Stomach smooth muscle (tissue), 2 donors: ENCODE measurements around the gene RPP14.
"Not testable (repeated sequence)": the region's sequence is repeated elsewhere in the genome, so short reads cannot be mapped to it uniquely, and the experiment has no call there.

Experiments used
- H3K27ac ChIP-seq: one replicate; pipeline ENCODE4 v1.7.0; 2013; ENCODE audit warnings: mild to moderate bottlenecking, low read length, inconsistent platforms
- H3K27me3 ChIP-seq, 2 donors: one replicate each; pipeline ENCODE4 v1.7.0; 2013; ENCODE audit warnings: low read length in 2 of 2; ENCODE audit not compliant: insufficient read depth in 2 of 2, control insufficient read depth in 1 of 2
- H3K36me3 ChIP-seq, 2 donors: one replicate each; pipeline ENCODE4 v1.7.0; 2013; ENCODE audit warnings: low read length in 2 of 2; ENCODE audit not compliant: control insufficient read depth in 2 of 2, insufficient read depth in 2 of 2
- H3K4me1 ChIP-seq: one replicate; pipeline ENCODE4 v1.7.0; 2013; ENCODE audit warnings: low read length; ENCODE audit not compliant: control insufficient read depth, insufficient read depth
- H3K4me3 ChIP-seq, 2 donors: one replicate each; pipeline ENCODE4 v1.7.0; 2013; ENCODE audit warnings: low read length in 2 of 2
- H3K9ac ChIP-seq, 2 donors: one replicate each; pipeline ENCODE4 v1.7.0; 2013; ENCODE audit warnings: low read length in 2 of 2, mild to moderate bottlenecking in 1 of 2
- H3K9me3 ChIP-seq, 2 donors: one replicate each; pipeline ENCODE4 v1.7.0; 2013; ENCODE audit warnings: low read length in 2 of 2; ENCODE audit not compliant: control insufficient read depth in 2 of 2
- donor health status: healthy.
- donor health status: Pancreatic carcinoma.

Gene RPP14

GRCh38 chr3:58332575-58333188 lies 26.6 kb downstream of the RPP14 start, which contains the start of gene PXK:
Gene PXK, plus strand, starts transcription at chr3:58332892. Its CDS starts 97 bp downstream, at chr3:58332989.
- no peaks in the 10 kb centered on the region for H3K9me3 ChIP-seq

GRCh38 chr3:58333206-58334012 lies 27.4 kb downstream of the RPP14 start:
- H3K27ac ChIP-seq: peak overlapping the region; percentile 31
- H3K9ac ChIP-seq: peak overlapping the region; percentile 68 to 73
- peaks cover 16% of the 10 kb centered on the region for H3K4me1 ChIP-seq
- peak overlapping the region; percentile 85 to 88 for H3K4me3 ChIP-seq
- H3K27me3 ChIP-seq: no peaks in the 10 kb centered on the region
- no peaks in the 10 kb centered on the region for H3K9me3 ChIP-seq
- peaks cover 0 to 2% of the 10 kb centered on the region in 2 donors for H3K36me3 ChIP-seq

More at GRCh38 chr3:58332575-58333188, 26.6 kb downstream of the RPP14 start, which contains the start of gene PXK:
- Histone ChIP-seq H3K4me3 (peak within 1 kb of the TSS; percentile 85 to 88), H3K9ac (peak within 1 kb of the TSS; percentile 73 to 85), H3K4me1 (peaks cover 16% of the 10 kb centered on the region), H3K36me3 (peaks cover 0 to 2% of the 10 kb centered on the region in 2 donors), H3K27ac (peak within 1 kb of the TSS; percentile 31), H3K27me3 (no peaks in the 10 kb centered on the region)

DNA sequence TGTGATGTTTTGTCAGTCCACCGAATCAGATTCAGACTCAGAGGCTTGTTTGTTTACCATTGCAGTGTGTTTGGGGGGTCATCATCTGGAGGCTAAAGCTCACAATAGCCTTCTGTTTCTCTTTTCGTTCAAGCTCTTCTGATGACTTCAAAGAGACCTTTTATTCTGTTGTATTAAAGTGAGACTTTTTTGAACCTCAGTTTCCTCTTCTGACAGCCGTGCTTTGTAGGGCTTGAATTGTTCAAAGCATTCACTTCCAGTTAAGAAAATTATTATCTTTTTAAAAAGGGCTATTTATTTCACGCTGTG lies 27.9 kb downstream of the RPP14 start:
- peak overlapping the region; percentile 85 to 88 for H3K4me3 ChIP-seq
- peaks cover 0 to 2% of the 10 kb centered on the region in 2 donors for H3K36me3 ChIP-seq
- H3K27ac ChIP-seq: peak overlapping the region; percentile 31
- no peaks in the 10 kb centered on the region for H3K27me3 ChIP-seq
- peak overlapping the region; percentile 68 to 73 for H3K9ac ChIP-seq
- peaks cover 16% of the 10 kb centered on the region for H3K4me1 ChIP-seq
- H3K9me3 ChIP-seq: no peaks in the 10 kb centered on the region

DNA sequence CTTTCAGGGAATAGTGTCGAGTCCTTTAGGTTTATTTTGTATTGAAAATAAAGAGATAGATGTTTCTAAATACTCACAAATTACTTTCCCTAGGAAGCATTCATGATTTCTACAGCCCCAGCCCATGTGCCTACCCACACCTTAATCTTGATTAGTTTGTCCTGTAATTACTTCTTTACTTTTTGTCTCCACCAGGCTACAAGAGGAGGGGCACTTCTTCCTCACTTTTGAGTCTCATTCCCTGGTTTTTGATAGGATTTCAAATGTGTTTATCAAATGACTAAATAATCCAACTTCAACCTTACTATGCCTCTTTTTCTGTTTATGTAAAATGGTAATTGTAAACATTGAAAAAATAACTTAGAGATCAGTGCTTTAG lies 28.4 kb downstream of the RPP14 start:
- Histone ChIP-seq H3K4me3 (peak overlapping the region; percentile 56 to 88), H3K9ac (peak overlapping the region in 1 of 2 donors; percentile 73), H3K36me3 (peaks cover 0 to 2% of the 10 kb centered on the region in 2 donors), H3K27me3 (no peaks in the 10 kb centered on the region), H3K4me1 (peaks cover 16% of the 10 kb centered on the region), H3K27ac (peak overlapping the region; percentile 18), H3K9me3 (no peaks in the 10 kb centered on the region)

- H3K4me1 ChIP-seq: peaks cover 16% of the 10 kb centered on the region
- peaks cover 0 to 3% of the 10 kb centered on the region in 2 donors for H3K36me3 ChIP-seq
- no peaks in the 10 kb centered on the region for H3K9me3 ChIP-seq
- peak overlapping the region in 1 of 2 donors; percentile 46 for H3K9ac ChIP-seq
- H3K4me3 ChIP-seq: peak overlapping the region in 1 of 2 donors; percentile 54
- no peaks in the 10 kb centered on the region for H3K27me3 ChIP-seq
- H3K27ac ChIP-seq: no peak overlapping the region
Measured at GRCh38 chr3:58335652-58335947, 29.6 kb downstream of the RPP14 start.

- Histone ChIP-seq H3K27ac (no peak overlapping the region), H3K9me3 (no peaks in the 10 kb centered on the region), H3K27me3 (no peaks in the 10 kb centered on the region), H3K4me3 (no peak overlapping the region), H3K9ac (no peak overlapping the region), H3K36me3 (peaks cover 0 to 3% of the 10 kb centered on the region in 2 donors), H3K4me1 (peaks cover 18% of the 10 kb centered on the region)
Measured at GRCh38 chr3:58336135-58336882, 30.3 kb downstream of the RPP14 start.

GRCh38 chr3:58337190-58337589 lies 31.1 kb downstream of the RPP14 start:
- Histone ChIP-seq H3K4me3 (no peak overlapping the region), H3K27me3 (no peaks in the 10 kb centered on the region), H3K36me3 (peaks cover 0 to 3% of the 10 kb centered on the region in 2 donors), H3K4me1 (peaks cover 16% of the 10 kb centered on the region), H3K9ac (no peak overlapping the region), H3K27ac (no peak overlapping the region), H3K9me3 (no peaks in the 10 kb centered on the region)

DNA sequence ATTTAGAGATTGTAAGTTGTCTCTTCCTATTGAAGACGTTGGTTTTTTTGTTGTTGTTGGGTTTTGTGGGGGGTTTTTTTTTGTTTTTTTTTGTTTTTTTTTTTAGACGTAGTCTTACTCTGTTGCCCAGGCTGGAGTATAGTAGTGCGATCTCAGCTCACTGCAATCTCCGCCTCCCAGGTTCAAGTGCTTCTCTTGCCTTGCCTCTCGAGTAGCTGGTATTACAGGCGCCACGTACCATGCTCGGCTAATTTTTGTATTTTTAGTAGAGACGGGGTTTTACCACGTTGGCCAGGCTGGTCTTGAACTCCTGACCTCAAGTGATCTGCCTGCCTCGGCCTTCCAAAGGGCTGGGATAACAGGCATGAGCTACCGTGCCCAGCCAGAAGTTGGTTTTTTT lies 33.1 kb downstream of the RPP14 start:
- not testable (repeated sequence) for H3K4me3 ChIP-seq, H3K27ac ChIP-seq, H3K9me3 ChIP-seq, H3K27me3 ChIP-seq, H3K36me3 ChIP-seq, H3K9ac ChIP-seq
- peaks cover 10% of the 10 kb centered on the region for H3K4me1 ChIP-seq

DNA sequence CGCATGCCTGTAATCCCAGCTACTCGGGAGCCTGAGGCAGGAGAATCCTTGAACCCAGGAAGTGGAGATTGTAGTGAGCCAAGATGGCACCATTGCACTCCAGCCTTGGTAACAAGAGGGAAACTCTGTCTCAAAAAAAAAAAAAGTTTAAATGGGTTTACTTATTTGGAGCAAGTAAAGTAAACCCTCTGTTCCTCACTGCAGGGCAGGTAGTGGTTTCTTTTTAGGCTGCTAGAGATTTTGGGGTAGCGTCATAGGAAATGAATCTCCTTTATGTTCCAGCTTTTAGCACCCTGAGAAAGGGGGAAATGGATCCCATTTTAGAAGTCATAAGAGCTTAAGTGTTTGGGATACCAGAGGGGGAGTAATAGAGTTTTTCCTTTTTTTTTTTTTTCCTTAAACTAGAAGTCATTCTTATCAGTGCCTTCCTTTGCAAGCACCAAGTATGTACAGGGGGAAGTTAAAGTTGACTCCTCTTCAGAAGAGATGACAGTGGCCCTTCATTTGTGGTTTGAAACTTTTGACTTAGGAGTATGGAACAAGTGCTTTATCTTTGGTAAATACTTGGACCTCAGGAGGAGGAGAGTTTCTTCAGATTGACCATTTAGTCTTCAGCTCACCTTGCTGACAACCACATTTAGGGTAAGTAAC lies 34.7 kb downstream of the RPP14 start:
- peaks cover 0 to 3% of the 10 kb centered on the region in 2 donors for H3K36me3 ChIP-seq
- peaks cover 4% of the 10 kb centered on the region for H3K4me1 ChIP-seq
- H3K27ac ChIP-seq: no peak overlapping the region
- no peak overlapping the region for H3K9ac ChIP-seq
- no peaks in the 10 kb centered on the region for H3K27me3 ChIP-seq
- H3K4me3 ChIP-seq: no peak overlapping the region
- no peaks in the 10 kb centered on the region for H3K9me3 ChIP-seq

DNA sequence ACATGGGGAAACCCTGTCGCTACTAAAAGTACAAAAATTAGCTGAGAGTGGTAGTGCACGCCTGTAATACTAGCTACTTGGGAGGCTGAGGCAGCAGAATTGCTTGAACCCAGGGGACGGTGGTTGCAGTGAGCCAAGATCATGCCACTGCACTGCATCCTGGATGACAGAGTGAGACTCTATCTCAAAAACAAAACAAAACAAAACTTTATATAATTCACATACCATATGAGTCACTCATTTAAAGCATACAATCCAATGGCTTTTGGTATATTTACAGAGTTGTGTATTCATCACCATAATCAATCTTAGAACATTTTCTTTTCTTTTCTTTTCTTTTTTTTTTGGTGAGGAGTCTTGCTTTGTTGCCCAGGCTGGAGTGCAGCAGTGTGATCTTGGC lies 35.3 kb downstream of the RPP14 start:
- Histone ChIP-seq H3K4me3 (no peak overlapping the region), H3K36me3 (peaks cover 0 to 3% of the 10 kb centered on the region in 2 donors), H3K27me3 (no peaks in the 10 kb centered on the region), H3K27ac (no peak overlapping the region), H3K9me3 (no peaks in the 10 kb centered on the region), H3K9ac (no peak overlapping the region), H3K4me1 (peaks cover 4% of the 10 kb centered on the region)
